Activated CD8-positive, alpha-beta T cell treated with anti-CD3 and anti-CD28 coated beads for 36 hours (primary cell): Measurements from ENCODE around the gene EGR2. TPM values are rescaled to one million over a fixed set of nuclear protein-coding genes. Genes with fewer than 3 reads are reported as not detected.

Experiments used
- ATAC-seq: fragments of 200-7000 bp; cut with Tn5 transposase; one replicate; pipeline ENCODE4 v1.10.0; 2021; ENCODE audit warnings: mild to moderate bottlenecking, moderate library complexity
- CTCF ChIA-PET: fragments of 350-600 bp; sonication (Branson Sonifier 250); formaldehyde crosslinking; loops from one replicate; lab custom pipeline; 2021; ENCODE audit warnings: antibody characterized with exemption; lab: Charles Lee
- POLR2A ChIA-PET: fragments of 350-600 bp; sonication (Branson Sonifier 250); formaldehyde crosslinking; loops from one replicate; lab custom pipeline; 2021; ENCODE audit warnings: antibody characterized with exemption; lab: Charles Lee
- DNase-seq: peaks from one replicate; pipeline ENCODE4 v3.0.0-alpha.2; 2020
- H3K27ac Mint-ChIP-seq: one replicate; pipeline ENCODE4 v1.8.0; 2021; ENCODE audit warnings: mild to moderate bottlenecking, mixed read lengths
- H3K27me3 Mint-ChIP-seq: one replicate; pipeline ENCODE4 v1.8.0; 2021; ENCODE audit warnings: mixed read lengths
- H3K36me3 Mint-ChIP-seq: one replicate; pipeline ENCODE4 v1.8.0; 2021; ENCODE audit warnings: low read depth, mixed read lengths
- H3K4me1 Mint-ChIP-seq: one replicate; pipeline ENCODE4 v1.8.0; 2021; ENCODE audit warnings: low read depth, mixed read lengths
- H3K4me3 Mint-ChIP-seq: one replicate; pipeline ENCODE4 v1.8.0; 2021; ENCODE audit warnings: mild to moderate bottlenecking, moderate library complexity, mixed read lengths
- H3K9me3 Mint-ChIP-seq: one replicate; pipeline ENCODE4 v1.8.0; 2021; ENCODE audit warnings: mixed read lengths
- intact Hi-C: fragments of 100-400 bp; cut with micrococcal nuclease; formaldehyde crosslinking; loops from one replicate; pipeline ENCODE4 v1.10.0; 2022
- total RNA-seq, 2 experiments: library from RNA; stranded (reverse); gene quantifications; one replicate each; pipeline ENCODE4 v1.2.3, GENCODE V29; 2021
- TF ChIP-seq, protein P1 (sequence below): fragments of 200-600 bp; IDR thresholded peaks from one replicate; pipeline ENCODE4 v1.8.0; 2022; ENCODE audit warnings: antibody characterized with exemption, mild to moderate bottlenecking

EGR2 gene
- total RNA-seq, 2 experiments from 2014 or later, result 45.6 to 46.6 TPM

DNA sequence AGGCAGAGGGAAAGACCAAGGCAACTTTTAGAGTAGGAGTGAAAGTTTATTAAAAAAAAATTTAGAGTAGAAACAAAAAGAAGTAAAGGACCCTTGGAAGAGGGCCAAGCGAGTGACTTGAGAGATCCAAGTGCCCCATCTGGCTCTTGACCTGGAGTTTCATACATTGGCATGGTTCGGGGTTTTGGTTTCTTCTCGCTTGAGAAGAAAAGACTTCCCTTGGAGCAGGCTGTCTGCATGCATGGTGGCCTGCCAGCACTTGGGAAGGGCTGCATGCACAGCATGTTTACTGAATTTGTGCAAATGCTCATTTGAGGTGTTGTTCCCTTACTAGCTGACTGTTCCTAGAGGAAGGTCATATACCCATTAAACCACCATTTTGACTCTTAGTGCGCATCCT, 20.4 kb downstream of the EGR2 start:
- peaks cover 2% of the 10 kb centered on the region for H3K4me1 Mint-ChIP-seq

DNA sequence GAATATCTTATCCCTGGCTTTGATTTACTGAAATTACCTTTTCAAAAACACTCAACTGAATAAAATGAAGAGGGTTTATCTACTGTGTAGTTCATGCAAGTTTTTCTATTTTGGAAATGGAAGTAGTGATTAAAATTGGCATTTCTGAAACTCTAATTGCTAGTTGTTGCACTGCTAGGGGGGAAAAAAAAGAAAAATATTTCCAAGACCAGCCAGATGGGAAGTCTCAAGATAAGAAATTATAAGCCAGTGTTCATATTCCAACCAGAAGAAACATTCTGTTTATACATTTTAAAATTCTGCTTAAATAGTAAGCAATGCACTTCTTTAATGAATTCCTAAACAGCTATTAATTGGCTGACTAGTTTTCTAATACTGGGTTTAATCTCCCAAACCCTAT, 21.1 kb downstream of the EGR2 start:
- Mint-ChIP-seq H3K4me3 (no peak overlapping the region), H3K36me3 (no peaks in the 10 kb centered on the region), H3K27me3 (peaks cover 16% of the 10 kb centered on the region), H3K4me1 (peaks cover 2% of the 10 kb centered on the region), H3K9me3 (no peaks in the 10 kb centered on the region), H3K27ac (no peak overlapping the region)
- DNase-seq (no peak), ATAC-seq (no peak)
- ChIA-PET CTCF (interaction anchor here (0.9 kb wide), 1 partner anchor 114 kb away, joined by 3 read pairs; no protein-coding TSS in a partner anchor), POLR2A (interaction anchor here (1.6 kb wide), 1 partner anchor 9 kb away, joined by 8 read pairs; no protein-coding TSS in a partner anchor)
- intact Hi-C loops, result no loop called here
- TF ChIP-seq, protein P1, sequence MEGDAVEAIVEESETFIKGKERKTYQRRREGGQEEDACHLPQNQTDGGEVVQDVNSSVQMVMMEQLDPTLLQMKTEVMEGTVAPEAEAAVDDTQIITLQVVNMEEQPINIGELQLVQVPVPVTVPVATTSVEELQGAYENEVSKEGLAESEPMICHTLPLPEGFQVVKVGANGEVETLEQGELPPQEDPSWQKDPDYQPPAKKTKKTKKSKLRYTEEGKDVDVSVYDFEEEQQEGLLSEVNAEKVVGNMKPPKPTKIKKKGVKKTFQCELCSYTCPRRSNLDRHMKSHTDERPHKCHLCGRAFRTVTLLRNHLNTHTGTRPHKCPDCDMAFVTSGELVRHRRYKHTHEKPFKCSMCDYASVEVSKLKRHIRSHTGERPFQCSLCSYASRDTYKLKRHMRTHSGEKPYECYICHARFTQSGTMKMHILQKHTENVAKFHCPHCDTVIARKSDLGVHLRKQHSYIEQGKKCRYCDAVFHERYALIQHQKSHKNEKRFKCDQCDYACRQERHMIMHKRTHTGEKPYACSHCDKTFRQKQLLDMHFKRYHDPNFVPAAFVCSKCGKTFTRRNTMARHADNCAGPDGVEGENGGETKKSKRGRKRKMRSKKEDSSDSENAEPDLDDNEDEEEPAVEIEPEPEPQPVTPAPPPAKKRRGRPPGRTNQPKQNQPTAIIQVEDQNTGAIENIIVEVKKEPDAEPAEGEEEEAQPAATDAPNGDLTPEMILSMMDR, result no peak

More for the DNA sequence above, 20.4 kb downstream of the EGR2 start:
- ATAC-seq, result no peak
- H3K9me3 Mint-ChIP-seq, result no peaks in the 10 kb centered on the region
- intact Hi-C loops, result no loop called here
- no peaks in the 10 kb centered on the region for H3K36me3 Mint-ChIP-seq
- DNase-seq, result no peak
- H3K27me3 Mint-ChIP-seq, result peaks cover 16% of the 10 kb centered on the region
- TF ChIP-seq, protein P1, result no peak
- no peak overlapping the region for H3K27ac Mint-ChIP-seq
- H3K4me3 Mint-ChIP-seq, result no peak overlapping the region
- CTCF ChIA-PET, result no interaction called here
- POLR2A ChIA-PET, result interaction anchor here (1.1 to 1.6 kb wide), 2 partner anchors 8 to 21 kb away, joined by 4 to 8 read pairs; no protein-coding TSS in a partner anchor

DNA sequence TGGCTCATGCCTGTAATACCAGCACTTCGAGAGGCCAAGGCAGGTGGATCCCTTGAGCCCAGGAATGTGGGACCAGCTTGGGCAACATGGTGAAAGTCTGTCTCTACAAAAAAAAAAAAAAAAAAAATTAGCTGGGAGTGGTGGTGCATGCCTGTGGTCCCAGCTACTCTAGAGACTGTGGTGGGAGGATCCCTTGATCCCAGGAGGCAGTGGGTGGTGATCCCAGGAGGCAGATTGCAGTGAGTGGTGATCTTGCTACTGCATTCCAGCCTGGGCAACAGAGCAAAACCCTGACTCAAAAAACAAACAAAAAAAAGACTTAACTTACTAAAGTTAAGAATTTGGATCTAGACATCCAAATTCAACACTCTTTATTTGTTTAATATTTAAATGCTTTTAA, 21.9 kb downstream of the EGR2 start:
- ChIA-PET CTCF (interaction anchor here (0.7 to 0.9 kb wide), 2 partner anchors 113 to 184 kb away, joined by 3 read pairs; no protein-coding TSS in a partner anchor), POLR2A (interaction anchor here (1.6 kb wide), 1 partner anchor 10 kb away, joined by 8 read pairs; no protein-coding TSS in a partner anchor)
- Mint-ChIP-seq H3K4me1 (peaks cover 2% of the 10 kb centered on the region), H3K27ac (no peak overlapping the region), H3K9me3 (no peaks in the 10 kb centered on the region), H3K36me3 (no peaks in the 10 kb centered on the region), H3K27me3 (peaks cover 16% of the 10 kb centered on the region), H3K4me3 (no peak overlapping the region)
- intact Hi-C loops, result no loop called here
- TF ChIP-seq, protein P1, result no peak
- DNase-seq (no peak), ATAC-seq (no peak)

DNA sequence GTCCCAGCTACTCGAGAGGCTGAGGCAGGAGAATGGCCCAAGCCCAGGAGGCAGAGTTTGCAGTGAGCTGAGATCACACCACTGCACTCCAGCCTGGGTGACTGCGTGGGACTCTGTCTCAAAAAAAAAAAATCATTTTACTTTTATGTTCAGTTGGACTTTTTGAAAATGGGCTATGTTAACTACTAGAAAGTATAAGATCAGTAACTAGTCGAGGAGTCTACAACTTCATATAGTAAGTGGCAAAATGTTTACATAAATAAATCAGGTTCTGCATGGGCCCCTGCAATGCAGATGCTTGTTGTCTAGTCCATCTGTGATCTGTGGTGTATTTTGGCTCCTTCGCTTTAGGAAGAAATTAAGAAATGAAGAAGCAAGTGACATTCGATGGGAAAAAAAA, 23.9 kb downstream of the EGR2 start:
- ChIA-PET CTCF (no interaction called here), POLR2A (no interaction called here)
- no peak overlapping the region for H3K27ac Mint-ChIP-seq
- intact Hi-C loops, result no loop called here
- peaks cover 3% of the 10 kb centered on the region for H3K9me3 Mint-ChIP-seq
- H3K4me1 Mint-ChIP-seq, result peaks cover 2% of the 10 kb centered on the region
- ATAC-seq (no peak), DNase-seq (no peak)
- no peaks in the 10 kb centered on the region for H3K36me3 Mint-ChIP-seq
- TF ChIP-seq, protein P1, result no peak
- H3K27me3 Mint-ChIP-seq, result peaks cover 8% of the 10 kb centered on the region
- no peak overlapping the region for H3K4me3 Mint-ChIP-seq

DNA sequence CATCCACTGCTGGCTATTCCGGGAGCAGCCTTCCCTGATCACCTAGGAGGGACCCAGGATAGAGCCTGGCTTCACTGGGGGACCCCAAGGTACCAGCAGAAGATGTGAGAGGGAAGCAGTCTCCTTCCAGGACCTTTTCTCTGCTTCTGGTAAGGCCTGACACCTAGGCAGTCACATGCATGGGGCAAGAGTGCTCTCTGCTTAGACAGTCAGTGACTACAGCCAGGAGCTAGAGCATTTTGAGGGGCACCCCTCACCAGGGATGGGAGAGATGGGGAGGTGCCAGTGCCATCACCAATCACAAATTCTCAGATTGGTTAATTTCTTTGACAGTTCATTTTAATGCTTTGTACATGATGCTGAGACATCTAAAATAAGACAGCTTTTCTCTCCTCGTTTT, 25.6 kb downstream of the EGR2 start:
- TF ChIP-seq, protein P1, result no peak
- ChIA-PET CTCF (no interaction called here), POLR2A (no interaction called here)
- peaks cover 8% of the 10 kb centered on the region for H3K9me3 Mint-ChIP-seq
- H3K27me3 Mint-ChIP-seq, result no peaks in the 10 kb centered on the region
- no peak overlapping the region for H3K27ac Mint-ChIP-seq
- H3K4me1 Mint-ChIP-seq, result no peaks in the 10 kb centered on the region
- peaks cover 2% of the 10 kb centered on the region for H3K36me3 Mint-ChIP-seq
- intact Hi-C loops, result no loop called here
- H3K4me3 Mint-ChIP-seq, result no peak overlapping the region
- ATAC-seq (no peak), DNase-seq (no peak)
